Prostate gland (tissue), 2 donors: ENCODE results near the gene NKAIN4.

Source experiments
- POLR2A ChIP-seq: fragments of 450-650 bp; IDR thresholded peaks from one replicate; pipeline ENCODE4 v1.6.1; 2016; ENCODE audit warnings: antibody characterized with exemption, mild to moderate bottlenecking
- POLR2AphosphoS5 ChIP-seq: sonication (generic); formaldehyde crosslinking; IDR thresholded peaks from one replicate; pipeline ENCODE4 v1.6.1; 2017; ENCODE audit warnings: antibody characterized with exemption
- TF ChIP-seq, protein P1 (sequence below), 4 experiments: fragments of 200-600 bp in 2 of 4; fragments of 450-650 bp in 2 of 4; sonication (generic) in 2 of 4; IDR thresholded peaks; 1 replicate in 3 of 4; 2 replicates in 1 of 4; pipeline ENCODE4 v1.5.1; 2016 to 2019; ENCODE audit warnings: antibody characterized with exemption in 4 of 4, mild to moderate bottlenecking in 2 of 4, moderate library complexity in 2 of 4

DNA sequence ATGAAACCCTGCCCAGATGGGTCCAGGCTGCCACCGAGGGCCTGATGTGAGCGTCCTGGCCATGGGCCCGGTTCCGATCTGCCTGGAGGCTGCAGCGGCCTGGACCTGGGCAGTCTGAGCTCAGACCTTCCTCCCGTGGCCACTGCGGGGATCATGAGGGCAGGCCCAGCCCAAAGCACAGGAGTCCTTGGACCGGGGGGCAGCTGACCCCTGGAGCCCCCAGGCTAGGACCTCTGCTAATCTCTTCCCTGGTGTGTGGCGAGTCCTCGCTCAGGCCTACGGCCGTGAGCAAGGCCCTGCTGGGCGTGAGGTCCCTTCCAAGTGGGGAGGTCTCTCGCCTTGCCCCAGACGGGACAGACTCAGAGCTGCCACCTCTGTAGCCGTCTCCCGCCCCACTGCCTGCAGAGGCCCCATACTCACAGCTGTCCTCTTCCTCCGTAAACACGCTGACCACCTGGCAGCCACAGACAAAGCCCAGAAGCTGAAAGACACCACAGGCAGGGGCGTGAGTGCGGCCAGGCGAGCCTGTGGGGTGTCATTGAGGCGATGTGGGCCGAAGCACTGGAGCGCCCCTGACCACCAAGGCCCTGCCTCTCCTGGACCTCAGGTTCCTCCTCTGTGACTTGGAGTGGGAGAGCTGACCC is 10.5 kb downstream of the NKAIN4 start:
- TF ChIP-seq POLR2A (no peak), POLR2AphosphoS5 (no peak)
- TF ChIP-seq, protein P1, sequence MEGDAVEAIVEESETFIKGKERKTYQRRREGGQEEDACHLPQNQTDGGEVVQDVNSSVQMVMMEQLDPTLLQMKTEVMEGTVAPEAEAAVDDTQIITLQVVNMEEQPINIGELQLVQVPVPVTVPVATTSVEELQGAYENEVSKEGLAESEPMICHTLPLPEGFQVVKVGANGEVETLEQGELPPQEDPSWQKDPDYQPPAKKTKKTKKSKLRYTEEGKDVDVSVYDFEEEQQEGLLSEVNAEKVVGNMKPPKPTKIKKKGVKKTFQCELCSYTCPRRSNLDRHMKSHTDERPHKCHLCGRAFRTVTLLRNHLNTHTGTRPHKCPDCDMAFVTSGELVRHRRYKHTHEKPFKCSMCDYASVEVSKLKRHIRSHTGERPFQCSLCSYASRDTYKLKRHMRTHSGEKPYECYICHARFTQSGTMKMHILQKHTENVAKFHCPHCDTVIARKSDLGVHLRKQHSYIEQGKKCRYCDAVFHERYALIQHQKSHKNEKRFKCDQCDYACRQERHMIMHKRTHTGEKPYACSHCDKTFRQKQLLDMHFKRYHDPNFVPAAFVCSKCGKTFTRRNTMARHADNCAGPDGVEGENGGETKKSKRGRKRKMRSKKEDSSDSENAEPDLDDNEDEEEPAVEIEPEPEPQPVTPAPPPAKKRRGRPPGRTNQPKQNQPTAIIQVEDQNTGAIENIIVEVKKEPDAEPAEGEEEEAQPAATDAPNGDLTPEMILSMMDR (IDR thresholded peaks at IDR 0.05) = no peak
